Measurements from ENCODE around the gene IFITM5.
A peak's percentile ranks its signal among the peaks of the same experiment; 100 is the strongest.

GRCh38 chr11:267491-267994 is 31.8 kb downstream of the IFITM5 start:
- TF ChIP-seq POLR2A (IDR thresholded peaks at IDR 0.05): no peak
- TF ChIP-seq POLR2AphosphoS5 (IDR thresholded peaks at IDR 0.05; ENCODE audit: insufficient read depth in 1 of 2, low read depth in 1 of 2): peak in 1 of 2 donors; percentile 32
